Adrenal gland (tissue), 5 donors: ENCODE measurements around the gene PELI2.

Source experiments
- CTCF ChIP-seq, 6 experiments: fragments of 450-650 bp in 4 of 6; fragments of 200-600 bp in 2 of 6; sonication (generic) in 1 of 6; IDR thresholded peaks; 1 replicate in 5 of 6; 2 replicates in 1 of 6; pipeline versions ENCODE4 v1.5.1 to v1.8.0; 2016 to 2021; ENCODE audit warnings: antibody characterized with exemption in 6 of 6, mild to moderate bottlenecking in 2 of 6, moderate library complexity in 1 of 6
- POLR2A ChIP-seq, 2 donors: fragments of 450-650 bp; IDR thresholded peaks; one replicate each; pipeline ENCODE4 v1.6.1; 2017; ENCODE audit warnings: antibody characterized with exemption in 2 of 2, mild to moderate bottlenecking in 2 of 2, moderate library complexity in 1 of 2
- donor health status: DM: no; HTN: no; CAD: no.

GRCh38 chr14:56199095-56199981, 81.1 kb downstream of the PELI2 start:
- TF ChIP-seq CTCF (IDR thresholded peaks at IDR 0.05) = no peak
- no peak for TF ChIP-seq POLR2A (IDR thresholded peaks at IDR 0.05)
